Measurements from ENCODE around the gene TEAD1.

TEAD1 gene

DNA sequence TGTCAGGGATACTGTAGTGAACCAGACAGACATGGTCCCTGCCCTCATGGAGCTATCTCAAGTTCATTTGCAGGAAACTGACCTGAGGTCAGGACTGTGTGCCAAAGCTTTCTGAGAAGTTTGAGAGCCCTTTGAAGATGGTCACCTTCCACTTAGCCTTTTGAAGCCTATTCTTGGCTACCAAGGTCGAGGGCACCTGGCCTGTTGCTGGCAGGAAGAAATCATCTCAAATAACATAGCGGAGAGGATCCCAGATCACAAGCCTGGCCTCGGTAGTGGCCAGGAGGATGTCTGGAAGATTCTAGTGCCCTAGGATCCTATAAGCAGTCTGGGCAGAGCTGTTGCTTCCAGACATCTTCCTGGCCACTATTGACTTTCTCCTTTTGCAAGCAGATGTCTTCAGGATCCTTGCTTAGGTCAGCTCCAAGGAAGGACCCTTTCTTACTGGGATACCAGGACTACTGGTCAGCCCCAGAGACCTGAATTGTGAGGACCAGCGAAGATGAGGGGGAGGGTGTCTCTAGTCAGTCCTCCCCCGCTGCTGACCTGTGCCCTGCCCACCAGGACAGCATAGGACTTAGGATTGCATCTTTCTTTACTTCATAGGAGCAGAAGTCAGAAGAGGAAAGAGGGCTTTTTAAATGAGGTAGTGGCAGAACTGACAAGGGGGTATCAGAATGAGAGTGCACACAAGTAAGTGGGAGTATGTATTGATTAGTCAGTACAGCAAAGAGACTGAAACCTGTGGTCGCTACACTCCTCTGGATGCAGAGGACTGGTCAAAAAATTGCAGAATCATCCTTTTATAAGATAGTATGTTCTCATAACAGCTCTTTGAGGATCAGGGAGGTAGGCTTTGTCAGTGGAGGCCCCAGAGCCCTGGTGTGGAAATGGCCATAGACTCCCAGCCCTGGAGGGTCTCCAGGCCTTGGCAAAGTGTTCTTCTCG, 94.8 kb downstream of the TEAD1 start:
- DNase-seq, result no peak

DNA sequence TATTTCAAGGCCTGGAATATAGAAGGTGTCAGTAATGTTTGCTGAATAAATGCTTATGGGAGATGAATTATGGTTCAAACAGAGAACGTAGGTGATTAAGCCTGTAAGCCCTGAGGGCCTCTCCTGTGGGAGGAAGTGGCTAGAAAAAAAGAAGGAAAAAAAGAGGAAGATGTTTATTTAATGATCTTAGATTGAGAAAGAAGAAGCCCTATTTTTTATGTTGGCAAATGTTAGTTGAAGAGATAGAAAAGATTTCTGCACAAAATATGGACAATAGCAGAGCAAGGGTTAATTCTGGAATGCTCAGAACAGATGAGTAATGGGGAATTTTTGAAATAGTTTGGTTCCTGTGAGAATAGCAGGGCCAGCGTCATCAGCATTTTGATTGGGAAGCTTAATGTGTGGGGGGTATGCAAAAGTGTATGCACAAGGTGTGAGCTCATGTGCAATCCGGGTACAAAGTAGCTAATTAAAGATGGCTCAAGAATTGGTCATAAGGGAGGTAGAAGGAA, 95.7 kb downstream of the TEAD1 start:
- DNase-seq, result no peak

DNA sequence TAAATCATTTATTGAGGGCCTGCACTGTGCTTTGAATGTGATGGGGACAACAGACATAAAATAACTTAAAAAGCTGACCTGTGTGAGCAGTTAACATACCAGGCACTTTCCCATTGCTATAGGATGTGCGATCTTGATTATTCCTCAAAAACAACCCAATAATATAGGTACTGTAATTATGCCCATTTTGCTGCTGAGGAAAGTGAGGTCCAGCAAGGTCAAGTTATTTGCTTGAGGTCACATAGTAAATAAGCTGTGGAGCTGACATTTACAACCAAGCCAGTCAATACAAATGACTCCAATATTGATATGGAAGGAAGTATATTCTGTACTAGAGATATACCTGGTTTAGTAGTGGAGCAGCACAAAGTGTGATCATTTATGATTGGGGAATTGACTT, 96.2 kb downstream of the TEAD1 start:
- DNase-seq, result no peak

DNA sequence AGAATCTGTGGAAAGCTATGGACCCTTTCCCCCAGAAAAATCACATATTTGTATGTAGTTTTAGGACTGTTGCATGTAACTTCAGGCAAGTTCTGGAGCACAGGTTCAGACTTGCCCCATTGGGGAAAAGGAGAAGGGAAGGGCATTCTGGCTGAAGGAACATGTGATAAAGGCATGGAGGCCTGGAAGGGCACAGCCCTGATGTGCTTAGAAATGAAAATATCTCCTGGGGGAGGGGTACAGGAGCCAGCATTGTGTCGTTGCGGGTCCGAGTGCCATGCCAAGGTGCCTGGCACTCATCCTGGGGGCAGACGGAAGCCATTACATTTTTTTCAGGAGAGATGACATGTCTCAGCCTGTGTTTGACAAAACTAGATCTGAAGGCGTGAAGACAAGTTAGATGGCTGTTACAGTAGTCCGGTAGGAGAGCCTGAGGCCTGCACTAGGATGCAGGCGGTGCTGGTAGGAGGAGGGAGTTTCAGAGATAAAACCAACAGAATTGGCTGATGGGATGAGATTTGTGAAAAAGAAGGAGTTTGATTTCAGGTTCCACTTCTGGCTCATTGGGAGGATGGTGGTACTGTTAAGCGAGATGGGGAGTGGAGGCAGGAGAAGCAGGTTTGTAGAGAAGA, 96.9 kb downstream of the TEAD1 start:
- no peak for DNase-seq

DNA sequence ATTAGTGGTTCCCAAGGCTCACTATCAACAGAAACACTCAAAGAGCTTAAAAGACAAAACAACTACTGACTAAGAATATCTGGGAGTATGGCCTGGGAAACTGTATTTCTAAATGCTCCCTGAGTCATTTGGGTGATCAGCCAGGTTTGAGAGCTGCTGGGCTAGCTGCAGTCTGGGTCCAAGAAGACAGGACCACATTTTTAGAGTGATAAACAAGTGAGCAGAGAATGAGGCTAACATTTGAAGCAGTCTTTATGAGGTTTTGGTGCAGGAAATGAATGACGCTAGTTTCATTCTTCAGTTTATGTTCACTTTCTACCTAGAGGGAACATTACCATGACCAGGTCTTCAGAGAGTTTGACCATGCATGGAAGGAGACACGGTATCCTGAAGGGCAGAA, 97.7 kb downstream of the TEAD1 start:
- no peak for DNase-seq

DNA sequence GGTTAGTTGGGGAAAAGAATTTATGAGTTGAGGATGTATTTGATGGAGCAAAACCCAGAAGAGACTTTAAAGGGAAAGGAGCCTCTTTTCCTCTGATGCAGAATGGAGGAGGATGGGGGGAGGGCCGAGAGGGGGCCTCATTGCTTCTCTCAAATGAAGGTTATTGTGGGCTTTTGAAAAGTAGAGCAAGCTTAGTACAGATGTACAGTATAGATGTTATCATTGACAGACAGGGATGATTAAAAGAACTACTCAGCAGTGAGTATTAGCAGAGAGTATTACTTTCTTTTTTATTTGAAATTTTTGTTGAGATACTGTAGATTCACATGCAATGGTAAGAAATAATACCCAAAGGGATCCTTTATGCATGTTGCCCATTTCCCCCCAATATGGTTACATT, 98.1 kb downstream of the TEAD1 start:
- no peak for DNase-seq

DNA sequence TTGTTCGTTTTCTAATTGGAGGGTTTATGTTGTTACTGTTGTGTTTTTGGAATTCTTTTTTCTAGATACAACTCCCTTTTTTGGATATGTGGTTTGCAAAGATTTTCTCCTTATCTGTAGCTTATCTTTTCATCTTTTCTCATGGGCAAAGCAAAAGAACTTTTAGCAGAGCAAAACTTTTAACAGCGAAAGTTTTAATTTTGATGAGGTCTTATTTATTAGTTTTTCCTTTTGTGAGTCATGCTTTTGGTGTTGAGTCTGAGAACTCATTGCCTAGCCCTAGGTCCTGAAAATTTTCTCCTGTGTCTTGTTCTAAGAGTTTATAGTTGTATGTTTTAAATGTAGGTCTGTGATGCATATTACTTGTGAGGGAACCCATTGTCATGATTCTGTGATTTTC, 99.4 kb downstream of the TEAD1 start:
- DNase-seq, result no peak

DNA sequence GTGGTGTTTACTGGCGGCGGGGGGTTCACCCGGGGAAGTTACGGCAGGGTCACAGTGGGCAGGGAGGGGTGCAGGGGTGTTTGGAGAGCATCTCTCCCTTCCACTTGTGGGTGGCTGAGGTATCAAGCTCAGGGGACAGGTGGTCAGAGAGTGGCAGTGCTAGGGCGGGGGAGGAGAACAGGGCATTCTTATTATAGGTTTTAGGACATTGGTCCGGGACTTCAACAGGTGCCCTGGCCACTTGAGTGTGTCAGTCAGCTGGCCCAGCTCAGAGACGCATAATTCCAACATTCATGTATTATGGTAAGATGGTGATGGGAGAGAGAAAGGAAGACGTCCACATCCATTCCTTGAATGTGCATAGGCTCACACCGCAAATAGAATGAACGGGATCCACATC, 101.7 kb downstream of the TEAD1 start:
- DNase-seq, result no peak

DNA sequence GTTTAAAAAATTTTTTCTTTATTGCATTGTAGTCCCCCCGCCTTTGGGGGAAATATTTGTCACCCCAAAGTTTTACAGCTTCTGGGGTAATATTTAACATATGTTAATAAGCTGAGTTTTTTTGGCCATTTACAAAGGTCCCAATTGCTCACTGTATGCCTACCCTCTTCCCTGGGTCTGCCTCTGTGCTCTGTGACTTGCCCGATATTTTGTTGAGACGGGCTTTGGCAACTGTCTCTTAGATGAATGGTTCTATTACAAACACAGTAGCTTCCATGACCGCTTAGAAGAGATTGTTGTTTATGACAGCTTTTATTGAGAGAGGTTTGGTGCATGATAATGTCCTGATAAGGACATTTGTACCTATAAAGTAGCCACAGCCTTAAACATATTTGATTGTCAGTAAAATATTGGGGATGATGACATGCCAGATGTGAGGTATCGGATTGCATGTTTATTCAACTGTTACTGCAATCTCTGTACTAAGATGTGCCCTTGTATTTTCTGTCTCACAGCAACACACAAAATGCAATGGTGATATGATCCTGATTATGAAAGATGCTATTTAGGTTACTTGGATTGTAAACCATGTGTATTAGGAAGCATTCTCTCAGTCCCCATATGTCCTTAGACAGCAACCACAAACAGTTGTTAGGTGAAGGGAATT, 103.1 kb downstream of the TEAD1 start:
- peak; percentile 77 for DNase-seq

DNA sequence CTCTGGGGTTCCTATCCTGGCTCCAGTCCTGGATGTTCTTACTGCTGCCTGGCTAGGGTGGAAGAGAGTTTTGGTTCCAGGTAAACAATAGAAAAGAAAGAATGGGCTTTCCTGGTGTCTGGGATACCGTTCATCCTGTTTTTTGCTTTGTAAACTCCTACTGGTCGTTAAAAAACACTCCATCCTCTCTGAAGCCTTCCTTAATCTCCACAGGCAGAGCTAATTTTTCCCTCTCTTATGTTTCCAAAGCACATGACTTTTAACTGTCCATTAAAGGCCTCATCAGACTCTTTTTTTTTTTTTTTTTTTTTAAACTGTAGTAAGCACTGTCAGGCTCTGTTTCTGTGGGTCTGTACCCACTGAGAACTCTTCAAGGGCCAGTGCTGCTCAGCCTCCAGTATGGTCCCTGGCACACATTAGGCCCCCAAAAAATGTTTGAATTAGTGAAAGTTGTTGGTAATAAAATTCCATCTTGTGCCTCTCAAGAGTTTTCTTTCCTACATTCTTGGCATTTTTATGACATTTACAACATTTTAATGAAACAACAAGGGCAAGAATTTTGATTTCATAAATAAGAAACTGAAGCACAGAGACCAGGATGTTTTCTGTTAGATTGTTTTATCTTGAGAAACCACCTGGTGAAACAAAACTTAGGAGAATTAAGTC, 104.2 kb downstream of the TEAD1 start:
- no peak for DNase-seq

DNA sequence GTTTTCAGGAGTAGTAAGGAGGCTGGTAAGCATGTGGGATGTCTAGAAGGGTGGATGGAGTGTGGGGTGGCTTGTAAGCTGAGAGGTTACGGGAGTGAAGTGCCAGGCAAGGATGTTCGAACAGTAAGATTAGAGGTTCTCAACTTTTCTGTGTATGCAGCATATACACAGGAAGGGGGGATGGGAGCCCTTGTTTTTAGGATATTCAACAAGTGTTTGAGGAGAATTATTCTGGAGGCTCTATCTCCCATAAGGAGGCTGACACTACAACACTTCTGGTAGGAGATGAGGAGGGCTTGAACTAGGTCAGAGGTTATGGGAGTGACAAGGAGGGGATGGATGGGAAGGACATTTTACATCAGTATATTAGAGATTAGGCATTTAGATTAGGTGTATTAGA, 109.5 kb downstream of the TEAD1 start:
- no peak for DNase-seq

DNA sequence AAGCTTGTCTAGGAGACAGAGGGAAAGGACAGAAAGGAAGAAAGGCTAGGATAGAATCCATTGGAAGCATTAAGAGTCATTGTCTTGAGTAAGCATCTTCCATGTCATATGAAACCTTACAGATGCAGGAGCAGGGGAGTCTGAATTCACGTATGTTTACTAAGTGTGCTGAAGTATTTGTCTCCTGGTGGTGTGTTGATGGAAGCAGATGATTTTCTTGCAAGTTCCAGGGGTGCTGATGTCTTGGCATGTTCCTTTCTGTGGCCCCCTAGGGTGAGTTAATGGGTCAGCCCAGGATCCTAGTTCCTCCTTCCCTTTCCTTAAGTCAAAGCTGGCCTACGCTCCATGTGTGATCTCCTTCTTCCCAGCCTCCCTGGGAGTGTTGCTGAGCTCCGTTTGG, 110.2 kb downstream of the TEAD1 start:
- DNase-seq, result no peak

DNA sequence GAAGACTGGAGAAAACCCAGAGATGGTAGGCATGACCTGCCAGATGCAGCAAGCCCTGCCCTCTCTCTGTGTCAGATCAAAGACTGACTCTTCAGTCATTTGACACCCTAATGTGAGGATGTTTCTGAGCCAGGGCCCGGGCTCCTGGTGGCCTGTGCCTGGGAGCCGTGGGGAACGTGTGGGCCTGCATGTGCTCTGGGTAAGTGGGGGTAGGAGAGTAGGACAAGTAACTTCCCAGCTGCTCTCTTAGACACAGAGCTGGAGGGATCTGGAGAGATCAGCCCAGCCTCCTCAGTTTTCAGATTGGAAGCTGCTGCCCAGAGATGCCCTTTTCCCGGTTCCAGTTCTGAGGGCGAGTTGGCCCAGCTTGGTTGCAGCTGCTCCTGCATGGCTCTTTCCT, 110.8 kb downstream of the TEAD1 start:
- no peak for DNase-seq

DNA sequence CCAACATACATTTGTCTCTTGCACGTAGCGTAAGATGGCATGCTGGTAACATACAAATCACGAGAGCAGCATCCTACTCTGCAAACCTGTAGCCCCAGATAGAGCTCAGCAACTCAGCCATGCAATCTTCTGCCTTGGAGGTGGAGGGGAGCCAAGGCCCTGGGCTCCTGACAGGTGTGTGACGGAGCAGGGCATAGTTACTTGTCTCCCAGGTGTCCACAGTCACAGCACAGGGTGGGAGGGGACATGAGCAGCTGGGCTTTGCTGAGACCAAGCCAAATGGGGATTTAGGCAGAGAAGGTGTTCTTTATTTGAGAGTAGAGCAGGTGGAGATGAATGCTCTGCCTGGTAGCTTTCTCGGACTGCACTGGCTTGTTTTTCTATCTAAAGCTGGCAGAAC, 111.7 kb downstream of the TEAD1 start:
- peak; percentile 80 for DNase-seq

DNA sequence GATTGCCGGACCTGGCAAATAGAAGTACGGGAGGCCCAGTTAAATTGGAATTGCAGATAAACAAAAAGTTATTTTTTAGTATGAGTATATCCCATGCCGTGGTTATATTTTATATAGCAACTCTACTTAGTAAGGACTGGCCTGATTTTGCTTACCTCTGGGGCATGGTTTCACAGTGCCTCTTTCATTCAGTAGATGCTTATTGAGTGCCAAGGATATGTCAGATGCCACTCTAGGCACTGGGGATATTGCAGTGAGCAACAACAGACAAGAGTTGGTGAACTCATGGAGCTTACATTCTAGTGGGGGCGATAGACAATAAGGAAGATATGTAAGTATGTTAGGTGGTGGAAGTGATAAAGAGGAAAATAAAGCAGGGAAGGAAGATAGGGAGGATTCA, 112.2 kb downstream of the TEAD1 start:
- DNase-seq, result no peak

DNA sequence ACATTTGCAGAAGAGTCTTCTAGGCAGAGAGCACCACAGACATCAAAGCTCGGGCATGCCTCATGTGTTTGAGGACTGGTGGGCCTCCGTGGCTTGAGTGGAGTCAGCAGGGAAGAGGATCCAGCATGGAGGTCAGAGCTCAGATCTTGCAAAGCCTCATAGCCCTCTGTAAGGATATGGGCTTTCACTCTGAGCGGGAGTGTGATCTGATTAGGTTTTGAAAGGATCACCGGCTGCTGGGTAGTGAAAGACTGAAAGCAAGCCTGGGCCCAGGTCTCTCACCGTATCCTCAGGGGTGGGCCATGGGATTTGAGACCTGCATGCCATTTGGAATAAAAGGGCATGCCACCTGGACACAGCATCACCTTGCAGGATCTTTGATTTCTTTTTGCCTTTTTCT, 112.7 kb downstream of the TEAD1 start:
- DNase-seq, result no peak

DNA sequence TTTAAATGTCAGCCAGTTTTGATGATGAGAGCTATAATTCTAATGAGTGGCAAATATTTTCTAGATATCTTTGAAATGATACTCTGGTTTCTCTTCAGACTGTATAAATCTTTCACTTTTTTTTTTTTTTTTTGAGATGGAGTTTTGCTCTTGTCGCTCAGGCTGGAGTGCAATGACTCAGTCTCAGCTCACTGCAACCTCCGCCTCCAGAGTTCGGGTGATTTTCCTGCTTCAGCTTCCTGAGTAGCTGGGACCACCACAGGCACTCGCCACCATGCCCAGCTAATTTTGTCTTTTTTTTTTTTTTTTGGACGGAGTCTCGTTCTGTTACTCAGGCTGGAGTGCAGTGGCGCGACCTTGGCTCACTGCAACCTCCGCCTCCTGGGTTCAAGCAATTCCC, 113.6 kb downstream of the TEAD1 start:
- DNase-seq, result no peak

DNA sequence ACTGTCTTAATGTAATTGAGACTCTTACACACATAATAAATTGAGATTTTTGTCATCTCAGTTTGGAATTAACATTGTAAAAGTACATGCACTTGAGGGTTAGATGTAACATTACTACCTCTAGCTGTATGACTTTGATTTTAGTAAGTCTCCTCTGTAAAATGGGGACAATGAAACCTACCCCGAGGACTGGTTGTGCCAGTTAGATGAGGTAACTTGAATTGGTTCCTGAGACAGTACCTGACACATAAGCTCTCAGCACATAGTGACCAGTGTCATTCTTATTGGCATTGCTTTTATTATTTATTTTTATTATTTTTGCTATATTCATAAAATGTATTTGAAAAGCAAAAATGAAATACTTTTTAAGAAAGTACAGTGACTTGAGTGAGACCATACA, 114.8 kb downstream of the TEAD1 start:
- no peak for DNase-seq

DNA sequence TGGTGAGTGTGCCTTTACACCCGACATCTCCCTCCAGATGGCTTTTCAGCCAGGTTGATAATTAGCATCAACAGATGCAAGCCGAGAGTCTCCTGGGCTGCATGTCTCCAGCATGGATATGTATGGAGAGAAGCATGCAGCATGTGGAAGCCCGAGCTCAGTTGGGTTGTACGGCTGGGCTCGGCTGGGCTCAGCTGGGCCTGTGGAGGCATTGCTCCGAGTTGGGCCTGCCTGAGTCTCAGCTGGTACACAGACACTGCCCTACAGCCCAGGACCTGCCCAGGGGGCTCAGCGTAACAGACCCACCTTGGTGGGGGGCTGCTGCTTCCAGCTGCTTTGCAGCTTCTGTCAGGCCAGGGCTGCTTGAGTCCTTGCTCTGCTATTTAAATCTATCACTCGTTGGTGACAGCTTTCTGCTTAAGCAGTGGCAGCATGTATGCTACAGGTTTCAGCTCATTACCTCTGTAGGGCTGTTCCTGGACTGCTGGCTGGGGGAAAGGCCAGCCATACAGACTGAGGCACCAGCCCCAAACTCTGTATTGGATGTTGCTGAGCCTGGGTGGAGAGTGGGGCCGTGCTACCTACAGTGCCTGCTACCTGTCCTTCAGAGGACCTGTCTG, 115.5 kb downstream of the TEAD1 start:
- DNase-seq, result peak; percentile 74

DNA sequence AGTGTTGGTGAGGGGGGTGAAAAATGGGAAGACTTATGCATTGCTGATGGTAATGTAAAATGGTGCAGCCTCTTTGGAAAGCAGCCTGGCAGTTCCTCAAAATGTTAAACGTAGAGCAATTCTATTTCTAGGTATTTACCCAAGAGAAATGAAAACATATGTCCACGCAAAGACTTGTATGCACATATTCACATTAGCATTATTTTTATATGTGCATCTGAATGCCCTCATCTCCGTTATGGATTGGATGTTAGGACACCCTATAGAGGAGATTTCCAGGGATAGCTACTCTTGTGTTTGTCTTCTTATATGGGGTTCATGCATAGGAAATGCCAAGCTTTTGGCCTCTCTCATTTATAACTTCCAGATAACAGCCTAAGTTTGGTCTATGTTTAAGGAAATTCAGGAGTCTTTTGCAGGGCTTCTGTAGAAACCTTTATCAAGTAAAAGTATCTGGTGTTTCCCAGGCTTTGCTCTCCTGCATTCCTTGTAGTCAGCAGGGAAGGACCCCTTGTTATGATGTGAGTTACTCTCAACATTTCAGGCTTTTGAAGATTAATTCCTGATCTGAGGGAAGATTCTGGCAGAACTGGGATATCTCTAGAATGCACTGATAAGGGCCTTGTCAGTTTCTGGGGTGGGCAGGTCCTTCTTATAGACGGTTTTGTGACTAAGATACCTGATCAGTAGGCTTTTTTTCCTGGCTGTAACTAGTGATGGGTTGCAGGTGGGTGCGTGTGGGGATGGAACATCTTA, 116.8 kb downstream of the TEAD1 start:
- DNase-seq, result no peak

DNA sequence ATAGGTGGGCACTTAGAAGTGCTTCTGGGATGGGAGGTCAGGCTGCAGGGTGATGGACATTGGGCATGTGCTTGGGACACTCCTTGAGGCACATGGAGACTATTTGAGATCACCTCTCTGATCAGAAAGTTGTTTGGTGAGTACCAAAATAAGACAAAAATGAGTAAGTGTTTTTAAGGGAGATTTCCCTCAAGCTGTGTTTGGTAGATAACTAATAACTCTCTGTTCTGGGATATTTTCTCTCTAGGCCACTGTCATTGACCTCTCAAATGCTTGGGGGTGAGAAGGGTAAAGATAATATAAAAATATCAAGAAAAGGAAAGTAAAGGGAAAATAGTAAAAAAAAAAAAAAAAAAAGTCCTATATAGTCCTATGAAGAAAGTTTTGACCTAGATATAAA, 117.8 kb downstream of the TEAD1 start:
- no peak for DNase-seq

DNA sequence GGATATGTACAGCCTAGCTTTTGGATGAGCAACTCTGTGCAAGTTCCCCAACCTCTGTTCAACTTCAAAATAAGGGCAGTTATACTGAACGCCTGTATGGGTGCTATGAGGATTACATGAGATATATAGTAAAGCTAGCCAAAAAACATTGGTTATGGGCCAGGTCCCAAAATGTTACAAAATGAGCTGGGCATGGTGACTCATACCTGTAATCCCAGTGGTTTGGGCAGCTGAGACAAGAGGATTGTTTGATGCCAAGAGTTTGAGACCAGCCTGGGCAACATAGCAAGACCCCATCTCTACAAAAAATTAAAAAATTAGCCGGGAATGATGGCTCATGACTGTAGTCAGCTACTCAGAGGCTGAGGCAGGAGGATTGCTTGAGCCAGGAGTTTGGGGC, 118.4 kb downstream of the TEAD1 start:
- DNase-seq, result no peak
